Central memory CD4-positive, alpha-beta T cell (primary cell): ENCODE data around the gene FCHO2.
"Not testable (repeated sequence)": the region's sequence is repeated elsewhere in the genome, so short reads cannot be mapped to it uniquely, and the experiment has no call there.

Experiments used
- DNase-seq: peaks from one replicate; pipeline ENCODE4 v3.0.0; 2022

FCHO2 gene

DNA sequence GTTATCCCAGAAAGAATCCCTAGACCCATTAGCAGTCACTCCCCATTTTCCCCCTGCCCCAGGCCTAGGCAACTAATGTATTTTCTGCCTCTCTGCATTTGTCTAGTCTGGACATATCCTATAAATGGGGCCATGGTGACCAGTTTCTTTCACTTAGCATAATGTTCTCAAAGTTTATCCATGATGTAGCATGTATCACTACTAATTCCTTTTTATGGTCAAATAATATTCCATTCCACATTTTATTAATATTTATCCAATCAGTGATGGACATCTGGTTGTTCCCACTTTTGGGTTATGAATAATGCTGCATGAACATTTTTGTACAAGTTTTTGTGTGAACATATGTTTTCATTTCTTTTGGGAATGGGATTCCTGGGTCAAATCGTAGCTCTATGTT, 1.5 kb downstream of the FCHO2 start:
- DNase-seq: no peak

DNA sequence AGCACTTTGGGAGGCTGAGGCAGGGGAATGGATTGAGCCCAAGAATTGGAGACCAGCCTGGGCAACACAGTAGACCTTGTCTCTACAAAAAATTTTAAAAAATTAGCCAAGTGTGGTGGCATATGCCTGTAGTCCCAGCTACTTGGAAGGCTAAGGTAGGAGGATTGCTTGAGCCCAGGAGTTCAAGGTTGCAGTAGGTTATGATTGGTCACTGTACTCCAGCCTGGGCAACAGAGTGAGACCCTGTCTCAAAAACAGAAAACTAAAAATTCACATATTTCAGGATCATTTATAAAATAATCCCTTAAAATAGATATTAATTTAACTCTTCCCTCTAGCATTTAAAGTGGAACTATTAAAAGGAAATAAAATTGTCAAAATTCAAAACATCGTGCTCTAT, 3.4 kb downstream of the FCHO2 start:
- DNase-seq: no peak

DNA sequence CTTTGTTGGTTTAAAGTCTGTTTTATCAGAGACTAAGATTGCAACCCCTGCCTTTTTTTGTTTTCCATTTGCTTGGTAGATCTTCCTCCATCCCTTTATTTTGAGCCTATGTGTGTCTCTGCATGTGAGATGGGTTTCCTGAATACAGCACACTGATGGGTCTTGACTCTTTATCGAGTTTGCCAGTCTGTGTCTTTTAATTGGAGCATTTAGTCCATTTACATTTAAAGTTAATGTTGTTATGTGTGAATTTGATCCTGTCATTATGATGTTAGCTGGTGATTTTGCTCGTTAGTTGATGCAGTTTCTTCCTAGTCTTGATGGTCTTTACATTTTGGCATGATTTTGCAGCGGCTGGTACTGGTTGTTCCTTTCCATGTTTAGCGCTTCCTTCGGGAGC, 18.6 kb downstream of the FCHO2 start:
- DNase-seq: not testable (repeated sequence)

DNA sequence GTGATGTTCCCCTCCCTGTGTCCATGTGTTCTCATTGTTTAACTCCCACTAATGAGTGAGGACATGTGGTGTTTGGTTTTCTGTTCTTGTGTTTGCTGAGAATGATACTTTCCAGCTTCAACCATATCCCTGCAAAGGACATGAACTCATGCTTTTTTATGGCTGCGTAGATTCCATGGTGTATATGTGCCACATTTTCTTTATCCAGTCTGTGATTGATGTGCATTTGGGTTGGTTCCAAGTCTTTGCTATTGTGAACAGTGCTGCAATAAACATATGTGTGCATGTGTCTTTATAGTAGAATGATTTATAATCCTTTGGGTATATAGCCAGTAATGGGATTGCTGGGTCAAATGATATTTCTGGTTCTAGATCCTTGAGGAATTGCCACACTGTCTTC, 21.0 kb downstream of the FCHO2 start:
- not testable (repeated sequence) for DNase-seq

DNA sequence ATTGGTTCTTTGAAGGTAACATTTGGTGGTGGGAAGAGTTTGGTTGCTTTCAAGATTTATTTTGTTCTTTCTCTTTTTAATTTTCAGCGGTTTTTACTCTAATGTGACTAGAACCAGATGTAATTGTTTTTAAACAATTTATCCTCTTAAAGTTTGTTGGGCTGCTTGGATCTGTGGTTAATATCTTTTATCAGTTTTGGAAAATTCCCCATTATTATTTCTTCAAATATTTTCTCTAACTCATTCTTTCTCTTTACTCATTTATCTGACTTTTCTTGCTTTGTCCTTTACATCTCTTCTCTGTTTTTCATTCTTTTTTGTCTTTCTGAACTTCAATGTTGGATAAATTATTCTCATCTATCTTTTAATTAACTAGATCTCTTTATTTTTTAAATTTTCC, 29.9 kb downstream of the FCHO2 start:
- DNase-seq: no peak

DNA sequence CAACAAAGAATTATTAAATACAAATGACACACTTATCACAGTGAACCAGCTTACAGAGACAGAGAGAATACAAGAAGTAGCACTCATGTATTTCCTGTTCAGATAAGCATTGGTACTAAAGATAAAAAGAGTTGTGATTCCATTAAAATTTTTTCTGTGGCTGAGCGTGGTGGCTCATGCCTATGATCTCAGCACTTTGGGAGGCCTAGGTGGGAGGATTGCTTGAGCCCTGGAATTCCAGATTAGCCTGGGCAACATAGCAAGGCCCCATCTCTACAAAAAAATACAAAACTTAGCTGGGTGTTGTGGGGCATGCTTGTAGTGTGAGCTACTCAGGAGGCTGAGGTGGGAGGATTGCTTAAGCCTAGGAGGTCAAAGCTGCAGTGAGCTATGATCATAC, 32.9 kb downstream of the FCHO2 start:
- DNase-seq: no peak

DNA sequence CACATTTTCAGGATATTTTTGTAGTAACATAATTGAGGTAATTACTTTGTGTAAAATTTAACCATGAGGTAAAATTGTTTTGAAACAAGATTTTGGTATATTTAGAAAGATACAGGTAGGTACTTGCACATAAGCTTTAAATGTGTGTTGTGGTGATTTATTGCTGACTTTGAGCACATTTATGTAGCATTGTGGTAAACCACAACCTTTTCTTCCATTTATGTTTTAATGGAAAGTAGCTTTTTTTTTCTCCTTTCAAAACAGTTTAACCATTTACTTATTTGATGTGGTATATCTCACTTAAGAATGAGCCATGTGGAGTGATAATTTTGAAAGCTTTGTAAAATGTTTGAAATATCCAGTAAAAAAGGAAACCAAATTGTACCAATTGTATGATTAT, 35.6 kb downstream of the FCHO2 start:
- DNase-seq: no peak

DNA sequence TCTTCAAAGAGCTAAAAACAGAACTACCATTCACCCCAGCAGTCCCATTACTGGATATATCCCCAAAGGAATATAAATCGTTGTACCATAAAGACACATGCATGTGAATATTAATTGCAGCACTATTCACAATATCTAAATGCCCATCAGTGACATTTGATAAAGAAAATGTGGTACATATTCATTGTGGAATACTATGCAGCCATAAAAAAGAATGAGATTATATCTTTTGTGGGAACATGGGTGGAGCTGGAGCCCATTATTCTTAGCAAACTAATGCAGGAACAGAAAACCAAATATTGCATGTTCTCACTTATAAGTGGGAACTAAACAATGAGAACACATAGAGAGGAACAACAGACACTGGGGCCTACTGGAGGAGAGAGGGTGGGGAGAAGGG, 38.7 kb downstream of the FCHO2 start:
- DNase-seq: no peak

- no peak for DNase-seq
Measured at GRCh38 chr5:72996632-72997031, 40.8 kb downstream of the FCHO2 start.

GRCh38 chr5:72999916-73000315, 44.1 kb downstream of the FCHO2 start:
- DNase-seq: no peak

GRCh38 chr5:73005886-73006285, 50.0 kb downstream of the FCHO2 start:
- no peak for DNase-seq

GRCh38 chr5:73007051-73007450, 51.2 kb downstream of the FCHO2 start:
- no peak for DNase-seq

DNA sequence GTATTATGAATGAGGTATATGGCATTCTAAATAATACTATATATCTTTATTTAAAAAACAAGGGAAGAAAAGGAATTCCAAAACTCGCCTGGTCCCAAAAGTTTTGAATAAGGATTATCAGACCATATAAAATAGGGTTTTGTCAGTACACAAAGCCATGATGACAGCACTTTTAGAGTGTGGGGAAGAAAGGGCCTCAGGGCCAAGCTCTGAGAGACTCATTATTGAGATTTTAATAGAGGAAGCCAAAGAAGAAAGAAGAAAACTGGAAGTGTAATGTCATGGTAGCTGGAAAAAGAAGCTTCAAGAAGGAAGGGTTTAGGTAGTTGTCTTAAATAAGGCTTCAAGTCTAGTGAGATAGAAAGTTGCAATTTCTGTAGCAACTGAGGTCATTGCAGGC, 53.0 kb downstream of the FCHO2 start:
- no peak for DNase-seq

DNA sequence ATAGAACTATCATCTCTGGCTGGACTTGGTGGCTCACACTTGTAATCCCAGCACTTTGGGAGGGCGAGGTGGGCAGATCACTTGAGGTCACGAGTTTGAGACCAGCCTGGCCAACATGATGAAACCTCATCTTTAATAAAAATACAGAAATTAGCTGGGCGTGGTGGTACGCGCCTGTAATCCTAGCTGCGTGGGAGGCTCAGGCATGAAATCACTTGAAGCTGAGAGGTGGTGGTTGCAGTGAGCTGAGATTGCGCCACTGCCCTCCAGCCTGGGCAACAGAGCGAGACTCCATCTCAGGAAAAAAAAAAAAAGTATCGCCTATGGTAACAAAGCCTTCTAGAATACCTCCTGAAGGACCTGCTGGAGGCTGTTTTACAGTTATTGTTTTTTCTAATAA, 55.8 kb downstream of the FCHO2 start:
- DNase-seq: not testable (repeated sequence)

- no peak for DNase-seq
Measured at GRCh38 chr5:73018892-73019291, 63.1 kb downstream of the FCHO2 start.

GRCh38 chr5:73019766-73020165, 63.9 kb downstream of the FCHO2 start:
- DNase-seq: no peak

- no peak for DNase-seq
Measured at GRCh38 chr5:73022471-73023169, 66.8 kb downstream of the FCHO2 start.

GRCh38 chr5:73024946-73025544, 69.2 kb downstream of the FCHO2 start:
- not testable (repeated sequence) for DNase-seq

DNA sequence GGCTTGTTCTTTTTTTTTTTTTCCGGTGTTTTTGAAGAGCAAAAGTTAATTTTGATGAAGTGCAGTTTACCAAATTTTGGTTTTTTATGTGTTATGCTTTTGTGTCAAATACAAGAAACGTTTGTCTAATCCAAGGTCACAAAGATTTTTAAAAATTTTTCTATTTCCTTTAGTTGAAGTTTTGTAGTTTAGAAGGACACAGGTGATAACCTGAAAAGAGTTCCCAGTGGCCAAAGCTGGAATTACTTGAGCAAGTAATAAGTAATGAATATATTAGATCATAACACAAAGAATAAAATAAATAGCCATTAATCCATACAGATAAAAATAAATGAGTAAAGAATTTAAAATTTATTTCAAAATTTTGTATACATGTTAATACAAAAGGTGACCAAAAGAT, 71.5 kb downstream of the FCHO2 start:
- DNase-seq: no peak

DNA sequence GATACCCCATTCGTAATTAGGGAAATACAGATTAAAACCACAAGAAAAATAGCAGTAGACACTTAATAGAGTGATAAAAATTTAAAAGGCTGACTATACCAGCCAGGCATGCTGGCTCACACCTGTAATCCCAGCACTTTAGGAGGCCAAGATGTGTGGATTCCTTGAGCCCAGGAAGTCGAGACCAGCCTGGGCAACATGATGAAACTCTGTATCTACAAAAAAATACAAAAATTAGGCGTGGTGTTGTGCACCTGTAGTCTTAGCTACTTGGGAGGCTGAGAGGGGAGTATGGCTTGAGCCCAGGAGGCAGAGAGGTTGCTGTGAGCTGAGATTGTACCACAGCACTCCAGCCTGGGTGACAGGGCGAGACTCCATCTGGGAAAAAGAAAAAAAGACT, 72.0 kb downstream of the FCHO2 start:
- no peak for DNase-seq

DNA sequence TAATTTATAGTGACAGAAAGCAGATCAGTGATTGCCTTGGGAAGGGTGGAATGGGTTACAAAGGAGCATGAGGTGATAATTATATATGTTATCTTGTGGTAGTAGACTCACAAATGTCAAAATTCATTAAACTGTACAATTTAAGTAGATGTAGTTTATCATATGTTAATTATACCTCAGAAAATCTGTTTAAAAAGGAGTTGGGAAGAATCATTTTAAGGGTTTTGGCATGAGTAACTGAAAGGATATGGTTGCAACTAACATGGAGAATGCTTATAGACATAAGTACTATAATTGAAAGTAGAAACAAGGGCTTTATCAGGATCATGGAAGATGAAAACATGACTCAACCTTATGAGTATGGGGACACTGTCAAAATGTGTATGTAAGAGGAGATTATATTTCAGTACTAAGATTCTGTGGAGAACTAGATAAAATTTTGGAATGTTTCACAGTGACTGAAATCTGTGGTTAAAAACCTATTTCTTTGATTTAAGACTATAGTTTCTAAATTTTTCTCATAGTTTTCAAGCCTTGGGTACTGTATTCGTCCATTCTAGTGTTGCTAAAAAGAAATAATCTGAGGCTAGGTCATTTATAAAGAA, 73.3 kb downstream of the FCHO2 start:
- DNase-seq: no peak

DNA sequence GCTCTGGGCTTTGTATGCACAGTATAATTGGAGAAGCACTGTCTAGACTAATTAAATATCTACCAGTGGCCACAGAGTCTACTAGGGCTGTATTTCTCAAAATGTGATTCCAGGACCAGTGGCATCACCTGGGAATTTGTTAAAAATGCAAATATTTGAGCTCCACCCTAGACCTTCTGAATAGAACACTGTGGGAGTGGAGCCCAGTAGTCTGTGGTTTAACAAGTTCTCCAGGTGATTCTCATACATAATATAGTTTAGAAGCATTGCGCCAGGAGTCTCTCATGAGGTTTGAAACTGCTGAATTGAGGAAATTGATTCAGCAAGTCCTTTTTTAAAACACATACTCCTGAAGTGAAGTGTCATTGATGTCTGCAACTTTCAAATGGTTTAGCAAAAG, 74.7 kb downstream of the FCHO2 start:
- DNase-seq: no peak

DNA sequence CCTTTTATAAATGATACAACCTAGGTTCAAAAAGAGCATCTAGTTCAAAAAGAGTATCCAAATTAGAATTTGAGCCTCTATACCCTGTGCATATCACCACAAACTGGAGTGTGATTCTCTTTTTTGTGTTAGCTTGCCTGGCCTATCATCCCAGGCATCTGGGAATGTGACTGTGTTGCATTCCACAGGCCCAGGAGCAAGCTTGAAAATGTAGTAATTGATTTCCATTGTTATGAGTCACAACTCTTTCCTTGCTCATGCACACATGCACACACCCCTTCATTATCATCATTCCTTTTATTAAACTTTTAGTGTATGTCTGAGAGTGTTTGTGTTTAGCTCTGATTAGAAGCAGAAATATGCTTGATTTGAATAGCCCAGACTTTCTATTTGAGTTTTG, 75.2 kb downstream of the FCHO2 start:
- no peak for DNase-seq

DNA sequence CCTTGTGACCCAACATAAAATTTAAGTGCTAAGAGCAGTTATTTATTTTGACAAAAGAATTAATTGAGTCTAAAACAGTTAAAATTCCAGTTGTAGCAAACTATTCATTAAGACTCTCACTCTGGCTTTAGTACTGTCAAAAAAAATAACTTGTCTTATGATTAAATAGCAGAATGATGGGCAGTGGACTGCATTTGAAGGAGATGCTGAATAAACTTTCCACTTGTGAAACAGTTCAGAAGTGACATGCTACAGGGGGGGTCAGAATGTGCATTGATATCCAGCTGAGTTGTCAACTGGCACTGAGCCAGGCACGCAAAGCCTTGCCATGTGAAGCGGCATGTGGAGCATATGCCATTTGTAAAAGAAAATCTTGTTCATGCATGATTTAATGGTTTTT, 76.0 kb downstream of the FCHO2 start:
- DNase-seq: no peak

DNA sequence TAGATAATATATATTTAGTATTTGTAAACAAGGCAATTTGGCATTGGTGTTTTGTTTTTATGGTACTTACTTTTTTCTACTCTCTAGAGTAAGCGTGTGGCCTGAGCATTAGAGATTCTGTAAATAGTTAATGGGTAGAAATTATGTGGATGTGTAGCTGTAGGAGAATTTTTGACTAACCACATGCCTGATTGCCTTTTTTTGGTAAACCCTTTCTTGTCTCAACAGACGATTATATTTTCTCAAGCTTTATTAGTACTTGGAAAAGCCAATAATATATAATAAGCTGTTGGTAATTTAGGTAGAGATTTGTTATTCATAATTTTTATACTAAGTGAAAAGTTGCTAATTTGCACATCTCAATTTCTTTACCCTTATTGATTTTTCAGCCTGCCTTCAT, 76.8 kb downstream of the FCHO2 start:
- DNase-seq: no peak
